RWPE2 (cell line): ENCODE measurements around the gene C3orf22.

Source experiments
- ATAC-seq: fragments of 200-7000 bp; cut with Tn5 transposase; 3 replicates; pipeline ENCODE4 v1.9.1; 2021; ENCODE audit warnings: low read depth
- DNase-seq: peaks from one replicate; pipeline ENCODE4 v3.0.0-alpha.2; 2020; ENCODE audit warnings: low spot score
- H3K27ac ChIP-seq: fragments of 450-650 bp; 2 replicates; pipeline ENCODE4 v1.5.1; 2017; ENCODE audit warnings: mild to moderate bottlenecking; ENCODE audit not compliant: poor library complexity, severe bottlenecking
- H3K27me3 ChIP-seq: fragments of 250-450 bp; sonication (Bioruptor Pico); 2 replicates; pipeline ENCODE4 v1.5.1; 2021; ENCODE audit warnings: mild to moderate bottlenecking, moderate library complexity; ENCODE audit not compliant: insufficient read depth, poor library complexity, severe bottlenecking
- H3K36me3 ChIP-seq: fragments of 250-450 bp; sonication (Bioruptor Pico); 2 replicates; pipeline ENCODE4 v1.5.1; 2020; ENCODE audit warnings: low read depth, mild to moderate bottlenecking, moderate library complexity
- H3K4me1 ChIP-seq: fragments of 250-450 bp; sonication (Bioruptor Pico); 2 replicates; pipeline ENCODE4 v1.5.1; 2021; ENCODE audit warnings: mild to moderate bottlenecking, moderate library complexity; ENCODE audit not compliant: insufficient read depth, poor library complexity, severe bottlenecking
- H3K4me3 ChIP-seq: fragments of 250-450 bp; sonication (Bioruptor Pico); 2 replicates; pipeline ENCODE4 v1.5.1; 2021; ENCODE audit warnings: mild to moderate bottlenecking, moderate library complexity; ENCODE audit not compliant: severe bottlenecking
- H3K9me3 ChIP-seq: fragments of 250-450 bp; sonication (Bioruptor Pico); 2 replicates; pipeline ENCODE4 v1.5.1; 2021; ENCODE audit warnings: mild to moderate bottlenecking, moderate library complexity; ENCODE audit not compliant: severe bottlenecking
- CTCF ChIP-seq: fragments of 450-650 bp; IDR thresholded peaks from one replicate; pipeline ENCODE4 v1.5.1; 2017; ENCODE audit warnings: mild to moderate bottlenecking, moderate library complexity; ENCODE audit not compliant: poor library complexity, severe bottlenecking

C3orf22 gene

GRCh38 chr3:126557761-126558160, 971 bp downstream of the C3orf22 start:
- Histone ChIP-seq H3K36me3 (no peaks in the 10 kb centered on the region), H3K27me3 (peaks cover 5% of the 10 kb centered on the region), H3K27ac (no peak overlapping the region), H3K4me1 (no peaks in the 10 kb centered on the region), H3K9me3 (peaks cover under 1% of the 10 kb centered on the region), H3K4me3 (no peak overlapping the region)
- ATAC-seq, result no peak
- no peak for DNase-seq
- TF ChIP-seq CTCF, result no peak

- DNase-seq, result no peak
Measured at GRCh38 chr3:126557415-126557745, 1.4 kb downstream of the C3orf22 start.

GRCh38 chr3:126556637-126557414, 1.9 kb downstream of the C3orf22 start:
- H3K36me3 ChIP-seq, result no peaks in the 10 kb centered on the region
- DNase-seq (no peak), ATAC-seq (no peak)
- H3K9me3 ChIP-seq, result no peaks in the 10 kb centered on the region
- no peak overlapping the region for H3K4me3 ChIP-seq
- peaks cover 2% of the 10 kb centered on the region for H3K27me3 ChIP-seq
- H3K4me1 ChIP-seq, result no peaks in the 10 kb centered on the region
- no peak for TF ChIP-seq CTCF
- H3K27ac ChIP-seq, result no peak overlapping the region

More at GRCh38 chr3:126557415-126557745, 1.4 kb downstream of the C3orf22 start:
- Histone ChIP-seq H3K9me3 (no peaks in the 10 kb centered on the region), H3K27me3 (peaks cover 5% of the 10 kb centered on the region), H3K4me3 (no peak overlapping the region), H3K36me3 (no peaks in the 10 kb centered on the region), H3K27ac (no peak overlapping the region), H3K4me1 (no peaks in the 10 kb centered on the region)
- TF ChIP-seq CTCF, result no peak
- no peak for ATAC-seq

GRCh38 chr3:126555795-126556636, 2.7 kb downstream of the C3orf22 start:
- no peak overlapping the region for H3K4me3 ChIP-seq
- no peak for TF ChIP-seq CTCF
- DNase-seq (no peak), ATAC-seq (no peak)
- no peaks in the 10 kb centered on the region for H3K4me1 ChIP-seq
- no peaks in the 10 kb centered on the region for H3K36me3 ChIP-seq
- H3K27me3 ChIP-seq, result no peaks in the 10 kb centered on the region
- H3K27ac ChIP-seq, result no peak overlapping the region
- no peaks in the 10 kb centered on the region for H3K9me3 ChIP-seq
